Ishikawa (cell line): ENCODE measurements around the gene WBP2.

Experiments used
- CREB1 ChIP-seq: IDR thresholded peaks from 2 replicates; pipeline ENCODE4 v1.6.1; 2012; ENCODE audit warnings: low read depth
- EP300 ChIP-seq: IDR thresholded peaks from 2 replicates; pipeline ENCODE4 v1.6.1; 2012; ENCODE audit warnings: borderline replicate concordance
- ZBTB7A ChIP-seq: IDR thresholded peaks from 2 replicates; pipeline ENCODE4 v1.6.1; 2012; ENCODE audit warnings: low read depth

DNA sequence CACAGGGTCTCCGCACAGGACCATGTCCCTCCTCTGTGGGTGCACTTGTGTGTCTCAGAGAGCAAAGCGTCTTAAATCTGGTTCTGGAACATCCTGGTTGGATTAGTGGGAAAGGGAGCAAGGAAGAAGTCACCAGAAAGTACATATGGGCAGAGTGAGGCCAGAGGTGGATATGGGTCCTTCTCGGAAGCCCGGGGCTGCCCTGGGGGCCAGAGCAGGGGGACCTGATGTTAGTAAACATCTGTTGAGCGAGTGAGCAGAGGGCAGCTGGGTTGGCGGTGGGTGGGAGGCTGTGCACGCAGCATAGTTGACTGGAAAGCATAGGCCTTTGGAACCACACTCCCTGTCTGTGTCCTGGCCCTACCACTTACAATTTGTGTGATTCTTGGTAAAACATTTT, 33.6 kb downstream of the WBP2 start:
- TF ChIP-seq EP300 (no peak), CREB1 (no peak), ZBTB7A (no peak)
